EH (cell line): Measurements from ENCODE around the gene TSPAN2.

Experiments
- DNase-seq: peaks from one replicate; pipeline ENCODE4 v3.0.0-alpha.2; 2015; ENCODE audit warnings: low read depth

The TSPAN2 gene

GRCh38 chr1:115113766-115114165 is 24.5 kb upstream of the TSPAN2 start:
- peak; percentile 45 for DNase-seq

- DNase-seq: peak; percentile 30
These were observed 23.4 kb upstream of the TSPAN2 start for GRCh38 chr1:115112496-115113375.

GRCh38 chr1:115107516-115108260 is 18.4 kb upstream of the TSPAN2 start:
- DNase-seq: peak; percentile 43

- DNase-seq: no peak
These were observed 16.5 kb upstream of the TSPAN2 start for GRCh38 chr1:115105831-115106230.

- DNase-seq: peak; percentile 52
These were observed 10.4 kb upstream of the TSPAN2 start for GRCh38 chr1:115099693-115100050.

- DNase-seq: peak; percentile 64
These were observed 9.8 kb upstream of the TSPAN2 start for GRCh38 chr1:115098979-115099692.

- DNase-seq: no peak
These were observed 2.9 kb upstream of the TSPAN2 start for GRCh38 chr1:115092175-115092574.

GRCh38 chr1:115091572-115091971 is 2.3 kb upstream of the TSPAN2 start:
- DNase-seq: no peak

- DNase-seq: no peak
These were observed 1.7 kb upstream of the TSPAN2 start for GRCh38 chr1:115090956-115091355.

- DNase-seq: peak; percentile 35
These were observed 1.2 kb upstream of the TSPAN2 start for GRCh38 chr1:115090540-115090939.

- DNase-seq: no peak
These were observed 835 bp upstream of the TSPAN2 start for GRCh38 chr1:115090186-115090490.

GRCh38 chr1:115088871-115089419 is 358 bp downstream of the TSPAN2 start:
- DNase-seq: no peak

- DNase-seq: no peak
These were observed 1.1 kb downstream of the TSPAN2 start for GRCh38 chr1:115088115-115088778.

GRCh38 chr1:115086176-115086830 is 3.0 kb downstream of the TSPAN2 start:
- no peak for DNase-seq

GRCh38 chr1:115084902-115085511 is 4.3 kb downstream of the TSPAN2 start:
- no peak for DNase-seq

GRCh38 chr1:115082949-115083348 is 6.4 kb downstream of the TSPAN2 start:
- no peak for DNase-seq

- no peak for DNase-seq
These were observed 10.6 kb downstream of the TSPAN2 start for GRCh38 chr1:115078708-115079107.

- DNase-seq: no peak
These were observed 11.3 kb downstream of the TSPAN2 start for GRCh38 chr1:115077984-115078330.

- peak; percentile 48 for DNase-seq
These were observed 11.9 kb downstream of the TSPAN2 start for GRCh38 chr1:115077286-115077983.

- DNase-seq: peak; percentile 30
These were observed 12.9 kb downstream of the TSPAN2 start for GRCh38 chr1:115076384-115076915.
